ENCODE data around the gene UBE3B.

Gene UBE3B

DNA sequence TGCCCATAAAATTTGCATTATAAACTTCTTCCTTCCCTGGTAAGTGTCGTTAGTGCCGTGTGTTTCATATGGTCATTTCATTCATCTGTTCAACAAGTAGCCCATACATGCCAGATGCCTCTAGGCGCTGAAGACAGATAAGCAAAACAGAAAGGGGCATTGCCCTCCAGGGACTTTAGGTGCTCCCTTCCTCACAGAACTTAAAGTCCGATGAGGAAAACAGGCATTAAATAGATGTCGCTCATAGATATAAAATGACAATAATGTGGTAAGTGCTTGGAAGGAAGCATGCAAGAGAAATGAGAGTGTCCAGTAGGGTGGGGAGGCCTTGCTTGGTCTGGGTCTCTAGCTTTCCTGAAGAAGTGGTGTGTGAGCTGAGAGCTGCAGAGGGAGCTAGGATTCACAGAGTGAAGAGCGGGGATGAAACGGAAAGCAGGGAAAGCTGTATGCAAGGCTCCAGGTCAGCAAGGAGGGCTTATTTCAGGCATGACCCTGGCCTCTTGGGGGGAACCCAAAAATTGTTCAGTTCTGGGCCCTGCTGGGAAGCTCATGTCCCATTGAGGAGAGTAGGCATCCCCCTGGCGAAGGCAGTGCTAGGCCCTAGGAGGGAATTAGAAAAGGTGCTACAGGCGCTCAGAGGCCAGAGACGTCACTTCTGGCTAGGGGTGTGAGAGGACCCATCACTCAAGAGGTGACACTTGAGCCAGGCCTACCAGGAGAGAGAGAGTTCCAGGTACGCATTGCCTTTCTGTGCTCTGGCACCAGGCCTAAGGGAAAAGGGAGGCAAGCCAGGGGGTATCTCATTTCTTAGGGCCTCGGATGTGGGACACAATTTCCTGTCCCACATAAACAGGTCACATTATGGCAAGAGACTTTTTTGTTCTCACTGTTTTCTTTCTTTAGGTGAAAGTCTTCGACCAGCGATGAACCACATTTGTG is 11.9 kb downstream of the UBE3B start:
- no peak overlapping the region for H3K4me3 ChIP-seq (replicated peaks; ENCODE audit: low read depth, low read length)
- no peak for TF ChIP-seq CTCF (IDR thresholded peaks at IDR 0.05; ENCODE audit: low read length, missing control alignments)
- no peak for DNase-seq (ENCODE audit: low read depth)

DNA sequence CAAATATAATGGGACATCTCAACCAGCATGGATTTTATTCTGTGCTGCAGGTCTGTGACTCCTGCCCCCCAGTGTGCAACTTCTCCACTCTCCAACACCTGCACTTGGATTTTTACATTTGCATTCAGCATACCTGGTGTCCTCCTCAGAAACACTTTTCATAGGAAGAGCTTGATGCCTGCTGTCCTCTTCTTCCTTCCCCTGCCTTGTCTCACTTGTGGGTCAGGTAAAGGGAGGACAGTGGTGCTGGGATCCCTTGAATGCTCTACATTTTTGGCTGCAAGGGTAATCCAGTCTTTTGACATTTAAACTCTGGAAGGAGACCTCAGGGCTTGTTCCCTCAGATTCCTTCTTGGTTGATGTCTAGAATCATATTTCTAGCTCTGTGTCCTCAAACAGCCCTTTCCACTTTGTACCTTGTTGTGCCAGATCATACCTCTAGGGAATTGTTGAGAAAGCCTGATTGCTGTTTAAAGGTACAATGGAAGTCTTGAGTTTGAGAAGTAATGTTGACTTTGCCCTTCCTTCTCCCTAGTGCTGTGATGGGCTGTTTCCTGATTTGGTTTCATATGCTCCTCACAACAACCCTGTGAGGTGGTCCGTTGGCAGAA is 12.6 kb downstream of the UBE3B start:
- TF ChIP-seq CTCF (IDR thresholded peaks at IDR 0.05; ENCODE audit: low read length, missing control alignments), result no peak
- H3K4me3 ChIP-seq (replicated peaks; ENCODE audit: low read depth, low read length), result no peak overlapping the region
- no peak for DNase-seq (ENCODE audit: low read depth)

DNA sequence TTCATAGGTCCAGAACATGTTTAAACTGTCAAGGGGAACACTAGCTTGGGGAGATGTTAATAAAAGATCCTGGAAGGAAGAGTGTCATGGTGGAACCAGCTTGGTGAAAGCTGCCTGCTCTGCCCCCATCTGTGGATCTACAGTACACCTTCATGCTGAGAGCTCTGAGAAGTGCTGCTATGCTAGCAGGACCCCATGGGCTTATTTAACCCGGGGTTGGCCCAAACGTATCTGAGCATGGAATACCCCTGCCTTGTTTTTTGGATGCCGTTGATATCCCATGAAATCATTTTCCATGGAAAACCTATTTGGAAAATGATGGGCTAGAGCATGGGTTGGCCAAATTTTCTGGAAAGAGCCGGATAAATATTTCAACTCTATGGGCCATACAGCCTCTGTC is 14.2 kb downstream of the UBE3B start:
- TF ChIP-seq CTCF (IDR thresholded peaks at IDR 0.05; ENCODE audit: low read length, missing control alignments), result no peak
- H3K4me3 ChIP-seq (replicated peaks; ENCODE audit: low read depth, low read length), result no peak overlapping the region
- DNase-seq (ENCODE audit: low read depth), result no peak

GRCh38 chr12:109492371-109492770 is 14.9 kb downstream of the UBE3B start:
- no peak for DNase-seq (ENCODE audit: low read depth)
- H3K4me3 ChIP-seq (replicated peaks; ENCODE audit: low read depth, low read length), result no peak overlapping the region
- TF ChIP-seq CTCF (IDR thresholded peaks at IDR 0.05; ENCODE audit: low read length, missing control alignments), result no peak

DNA sequence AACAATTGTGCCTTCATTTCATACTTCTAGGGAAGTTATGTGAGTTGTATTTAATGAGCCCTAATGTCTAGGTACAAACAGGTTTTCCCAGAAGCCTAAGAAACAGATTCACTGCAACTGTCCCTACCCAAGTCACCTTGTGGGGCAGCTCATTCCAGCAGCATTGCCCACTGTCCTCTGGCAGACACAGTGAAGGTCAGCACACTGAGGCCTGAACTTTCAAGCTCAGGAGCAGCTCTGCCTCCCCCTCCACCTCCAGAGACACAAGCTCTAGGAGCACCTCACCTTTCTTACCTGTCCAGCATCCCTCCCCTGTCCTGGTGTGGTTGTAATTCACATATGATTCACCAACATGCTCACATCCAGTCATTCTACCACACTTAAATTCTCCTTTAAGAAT is 15.7 kb downstream of the UBE3B start:
- TF ChIP-seq CTCF (IDR thresholded peaks at IDR 0.05; ENCODE audit: low read length, missing control alignments), result no peak
- DNase-seq (ENCODE audit: low read depth), result no peak
- no peak overlapping the region for H3K4me3 ChIP-seq (replicated peaks; ENCODE audit: low read depth, low read length)

DNA sequence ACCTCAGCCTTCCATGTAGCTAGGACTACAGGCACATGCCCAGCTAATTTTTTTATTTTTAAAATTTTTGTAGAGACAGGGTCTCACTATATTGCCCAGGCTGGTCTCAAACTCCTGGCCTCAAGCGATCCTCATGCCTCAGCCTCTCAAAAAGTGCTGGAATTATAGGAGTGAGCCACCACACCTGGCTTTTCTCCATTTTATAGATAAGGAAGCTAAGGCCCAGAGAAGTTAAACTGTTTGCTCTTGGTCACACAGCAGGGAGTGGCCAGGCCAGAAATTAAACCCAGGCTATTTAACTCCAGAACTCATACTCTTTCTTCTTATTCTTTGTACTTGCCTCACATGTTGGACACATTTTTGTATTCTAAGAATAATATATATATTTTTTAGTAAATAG is 16.5 kb downstream of the UBE3B start:
- H3K4me3 ChIP-seq (replicated peaks; ENCODE audit: low read depth, low read length), result no peak overlapping the region
- DNase-seq (ENCODE audit: low read depth), result no peak
- no peak for TF ChIP-seq CTCF (IDR thresholded peaks at IDR 0.05; ENCODE audit: low read length, missing control alignments)
